NCI-H187 treated with DMSO at 0.1 percent for 48 hours (cell line): ENCODE results near the gene PGR.

Experiments
- DNase-seq: peaks from one replicate; lab custom pipeline; 2025; lab: John Stamatoyannopoulos, UW

Gene PGR

DNA sequence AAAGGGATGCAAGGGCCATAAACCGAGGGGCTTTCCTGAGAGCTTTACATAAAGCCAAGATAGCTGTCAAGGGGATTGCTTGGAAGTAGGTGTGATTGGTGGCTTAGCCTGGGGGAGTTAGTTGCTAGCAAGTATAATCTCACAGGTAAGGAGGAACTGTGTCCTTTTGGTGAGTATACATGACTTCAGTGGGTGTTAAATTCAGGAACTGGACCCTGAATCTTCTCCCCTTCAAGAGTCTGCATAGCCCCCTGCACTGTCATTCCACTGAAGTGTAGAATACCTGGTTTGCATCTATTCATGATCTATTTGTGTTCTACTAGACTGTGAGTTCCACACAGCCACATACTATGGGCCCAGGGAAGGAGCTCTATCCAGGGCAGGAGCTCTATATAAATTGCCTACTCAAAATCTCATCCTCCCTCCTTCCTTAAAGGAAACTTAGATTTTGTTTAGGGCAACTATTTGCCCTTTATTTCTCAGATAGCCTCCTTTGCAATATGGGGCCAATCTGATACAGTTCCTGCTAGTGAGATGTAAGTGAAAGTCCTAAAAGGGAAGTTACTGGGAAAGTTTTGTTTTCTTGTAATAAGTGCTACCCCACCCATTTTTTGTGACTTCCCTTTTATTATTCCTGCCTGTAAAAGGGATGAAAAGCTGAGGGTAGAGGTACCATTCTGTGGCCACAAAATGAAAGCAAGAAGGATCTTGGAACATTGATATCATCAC is 120.5 kb downstream of the PGR start:
- DNase-seq: no peak

DNA sequence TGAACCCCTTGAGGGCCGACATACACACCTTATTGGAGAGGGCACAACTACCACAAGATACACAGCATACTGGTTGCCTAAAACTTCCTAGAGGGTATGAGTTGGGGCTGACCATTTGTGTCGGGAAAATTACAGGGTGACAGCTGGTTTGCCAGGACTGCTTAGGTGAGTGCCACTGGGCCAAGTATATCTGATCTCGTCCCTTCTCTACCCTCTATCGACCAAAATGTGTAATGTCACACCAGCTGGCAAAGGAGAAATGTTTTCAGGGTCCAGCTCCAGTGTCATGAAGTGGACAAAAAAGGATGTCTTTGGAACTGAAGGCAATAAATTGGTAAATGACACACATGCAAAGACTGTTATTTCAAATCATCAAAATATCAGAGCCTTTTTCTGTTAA is 126.1 kb downstream of the PGR start:
- no peak for DNase-seq

DNA sequence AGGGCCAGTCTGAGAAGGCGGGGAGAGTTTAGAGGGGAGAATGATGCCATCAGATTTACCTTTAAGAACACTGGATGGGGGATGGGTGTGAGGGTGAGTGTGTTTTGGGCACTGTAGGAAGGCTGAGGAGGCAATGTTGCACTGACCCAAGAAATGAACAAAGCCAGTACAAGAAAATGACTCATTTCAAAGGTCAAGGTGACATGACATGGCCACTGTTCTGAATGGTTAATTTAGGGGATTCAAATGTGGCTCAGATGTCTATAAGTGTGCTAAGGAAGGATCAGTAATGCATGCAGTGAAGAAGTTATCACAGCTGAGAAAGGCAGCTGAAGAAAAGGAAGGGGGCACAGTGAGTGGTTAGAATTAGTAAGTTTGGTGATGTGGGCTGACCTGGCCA is 129.9 kb downstream of the PGR start:
- no peak for DNase-seq

DNA sequence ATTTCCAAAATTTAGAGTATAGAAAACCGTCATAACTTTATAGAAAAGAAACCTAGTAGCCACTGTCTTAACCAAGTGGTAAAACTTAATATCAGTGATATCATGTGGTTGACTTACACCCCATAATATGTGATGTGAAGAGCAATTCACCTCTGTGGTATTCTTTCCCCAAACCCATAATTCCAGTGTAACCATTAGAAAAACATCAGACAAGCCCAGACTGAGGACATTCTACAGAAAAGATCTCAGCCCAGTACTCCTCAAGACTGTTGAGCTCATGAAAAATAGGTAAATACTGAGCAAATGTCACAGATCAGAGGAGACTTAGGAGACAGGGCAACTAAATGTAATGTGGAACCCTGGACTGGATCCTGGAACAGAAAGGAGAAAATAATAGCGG is 134.6 kb downstream of the PGR start:
- DNase-seq: no peak

DNA sequence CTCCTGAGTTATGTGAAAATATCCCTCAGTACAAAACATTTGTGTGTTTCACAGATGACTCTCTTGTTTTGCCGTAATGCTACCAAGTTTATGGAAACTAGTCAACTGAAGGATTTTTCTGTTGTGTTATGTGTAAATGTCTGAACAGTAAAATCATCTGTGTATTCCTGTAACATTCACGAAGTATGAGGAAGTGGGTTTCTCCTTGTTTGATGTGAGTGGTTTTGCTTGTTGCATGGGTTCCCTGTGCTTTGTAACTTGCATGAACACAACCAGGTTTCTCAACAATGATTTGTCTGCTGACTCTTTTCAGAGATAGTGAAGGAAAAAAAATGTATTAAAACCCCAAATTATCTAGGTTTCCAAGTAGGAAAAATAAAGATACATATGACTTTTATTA is 138.1 kb downstream of the PGR start:
- no peak for DNase-seq

DNA sequence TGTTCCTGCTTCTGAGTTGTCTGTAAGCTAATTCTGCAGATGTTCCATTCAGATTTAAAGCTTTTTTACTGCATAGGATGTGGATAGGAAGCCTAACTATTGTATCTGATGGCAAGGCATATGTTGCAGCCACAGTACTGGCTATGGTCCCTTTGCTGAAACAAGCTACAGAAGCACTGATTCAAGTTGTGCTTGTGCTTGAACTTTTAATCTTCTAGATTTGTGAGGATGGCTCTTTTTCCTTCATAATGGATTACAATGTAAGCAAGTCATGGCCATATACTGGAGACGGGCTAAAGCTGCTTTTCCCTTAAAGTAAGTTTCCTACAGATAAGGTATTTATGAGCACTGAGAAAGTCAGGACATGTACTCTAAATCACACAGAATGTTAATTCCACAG is 138.7 kb downstream of the PGR start:
- no peak for DNase-seq

DNA sequence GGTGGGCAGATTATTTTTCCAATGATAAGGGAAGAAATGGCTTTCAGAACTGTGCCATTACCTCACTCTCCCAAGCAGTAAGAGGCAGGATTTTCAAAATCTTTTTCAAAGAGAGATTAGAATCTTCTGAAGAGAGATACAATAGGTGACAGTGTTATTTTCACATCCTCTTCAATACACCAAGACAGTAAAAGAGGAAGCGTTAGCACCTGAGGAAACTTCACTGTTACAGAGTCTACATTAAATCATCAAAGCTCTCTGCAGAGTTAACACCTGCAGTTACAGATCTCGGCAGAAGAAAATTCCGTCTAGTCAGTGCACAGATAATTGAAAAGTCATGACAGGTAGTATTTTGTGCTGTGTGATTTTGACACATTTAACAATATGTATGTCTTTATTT is 144.9 kb downstream of the PGR start:
- DNase-seq: no peak

DNA sequence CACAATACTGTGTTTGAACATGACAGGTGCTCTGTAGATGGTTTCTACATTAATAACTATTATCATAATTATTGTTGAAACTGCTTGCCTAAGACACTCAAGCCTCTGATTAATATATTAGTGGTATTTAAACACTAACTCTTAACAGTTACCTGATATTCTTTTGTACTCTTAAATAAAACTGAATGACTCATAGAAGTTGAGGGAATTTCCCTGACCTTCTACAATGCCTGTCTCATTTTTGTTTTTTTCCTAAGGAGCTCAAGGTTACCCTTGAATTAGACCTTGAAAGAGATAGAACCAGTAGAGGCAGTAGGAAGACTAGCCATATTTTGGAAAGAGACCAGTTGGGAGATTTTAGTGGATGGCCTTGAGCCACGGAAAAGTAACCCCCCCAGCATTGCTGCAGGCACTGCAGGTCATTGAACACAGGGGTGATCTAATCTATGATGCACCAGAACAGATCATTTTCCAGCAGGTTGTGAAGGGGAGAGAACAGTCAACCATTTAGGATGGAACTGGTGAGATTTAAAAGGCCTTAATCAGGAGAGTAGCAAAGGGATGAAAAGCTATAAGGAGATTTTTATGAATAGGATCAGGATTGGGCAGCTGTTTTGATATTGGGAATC is 148.3 kb downstream of the PGR start:
- no peak for DNase-seq

DNA sequence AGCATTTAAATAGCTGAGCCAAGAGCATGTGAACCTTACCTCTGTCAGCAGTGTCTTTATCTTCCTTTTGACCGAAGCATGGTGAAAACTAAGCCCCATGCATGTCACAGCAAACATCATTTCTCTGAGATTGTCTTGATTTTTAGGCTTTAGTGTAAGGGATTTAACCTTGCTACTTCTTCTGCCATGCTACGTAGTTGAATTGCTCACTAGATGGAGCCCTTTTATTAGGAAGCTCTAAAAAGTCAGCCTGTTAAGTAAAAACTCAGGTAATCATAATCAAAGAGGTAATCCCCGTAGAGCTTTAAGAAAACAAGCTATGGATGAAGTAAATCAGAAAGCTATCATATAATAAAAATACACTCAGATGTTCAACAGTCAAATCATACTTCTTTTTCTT is 149.5 kb downstream of the PGR start:
- DNase-seq: no peak
